ENCODE results near the gene RTEL1.
A peak's percentile ranks its signal among the peaks of the same experiment; 100 is the strongest.

Gene RTEL1

GRCh38 chr20:63641792-63642523 lies 16.2 kb upstream of the RTEL1 start:
- TF ChIP-seq CTCF (IDR thresholded peaks at IDR 0.05; ENCODE audit: insufficient read depth, low read length, missing control alignments), result peak; percentile 27
- no peak for DNase-seq (ENCODE audit: low read depth, low spot score)
- H3K4me3 ChIP-seq (ENCODE audit: low read depth, low read length), result peak overlapping the region; percentile 57
- ChIA-PET CTCF (interaction anchor here (1.1 to 1.6 kb wide), 3 partner anchors 41 to 104 kb away, joined by 3 to 8 read pairs (median 3); partner anchors contain the start of gene PTK6), POLR2A (interaction anchor here (1.1 to 1.5 kb wide), 3 partner anchors 15 to 66 kb away, joined by 3 to 11 read pairs (median 3); partner anchors contain the start of genes ARFRP1, GMEB2 and ZGPAT)

GRCh38 chr20:63642527-63643247 lies 15.4 kb upstream of the RTEL1 start:
- no peak for TF ChIP-seq CTCF (IDR thresholded peaks at IDR 0.05; ENCODE audit: insufficient read depth, low read length, missing control alignments)
- DNase-seq (ENCODE audit: low read depth, low spot score), result no peak
- ChIA-PET POLR2A (interaction anchor here (1.5 kb wide), 1 partner anchor 15 kb away, joined by 11 read pairs; the partner anchor contains the start of gene GMEB2), CTCF (interaction anchor here (1.1 to 1.9 kb wide), 4 partner anchors 9 to 105 kb away, joined by 3 to 8 read pairs (median 4); partner anchors contain the start of gene PTK6)
- H3K4me3 ChIP-seq (ENCODE audit: low read depth, low read length), result no peak overlapping the region; the same call in 1 of the 2 replicates

GRCh38 chr20:63643499-63643898 lies 14.6 kb upstream of the RTEL1 start:
- CTCF ChIA-PET, result interaction anchor here (1.9 kb wide), 1 partner anchor 9 kb away, joined by 4 read pairs; no protein-coding TSS in a partner anchor
- POLR2A ChIA-PET, result interaction anchor here (0.8 kb wide), 1 partner anchor 17 kb away, joined by 3 read pairs; the partner anchor contains the start of gene GMEB2
- DNase-seq (ENCODE audit: low read depth, low spot score), result no peak
- TF ChIP-seq CTCF (IDR thresholded peaks at IDR 0.05; ENCODE audit: insufficient read depth, low read length, missing control alignments), result no peak
- no peak overlapping the region for H3K4me3 ChIP-seq (ENCODE audit: low read depth, low read length)

- no peak for DNase-seq (ENCODE audit: low read depth, low spot score)
- no peak for TF ChIP-seq CTCF (IDR thresholded peaks at IDR 0.05; ENCODE audit: insufficient read depth, low read length, missing control alignments)
- ChIA-PET CTCF (interaction anchor here (1.9 kb wide), 1 partner anchor 8 kb away, joined by 4 read pairs; no protein-coding TSS in a partner anchor), POLR2A (interaction anchor here (0.8 kb wide), 1 partner anchor 17 kb away, joined by 3 read pairs; the partner anchor contains the start of gene GMEB2)
- H3K4me3 ChIP-seq (ENCODE audit: low read depth, low read length), result no peak overlapping the region
Measured at GRCh38 chr20:63643946-63644345, 14.2 kb upstream of the RTEL1 start.

- CTCF ChIA-PET, result no interaction called here
- TF ChIP-seq CTCF (IDR thresholded peaks at IDR 0.05; ENCODE audit: insufficient read depth, low read length, missing control alignments), result no peak
- POLR2A ChIA-PET, result no interaction called here
Measured at GRCh38 chr20:63645218-63645617, 12.9 kb upstream of the RTEL1 start.

GRCh38 chr20:63648190-63648589 lies 9.9 kb upstream of the RTEL1 start:
- no peak for TF ChIP-seq CTCF (IDR thresholded peaks at IDR 0.05; ENCODE audit: insufficient read depth, low read length, missing control alignments)
- no peak for DNase-seq (ENCODE audit: low read depth, low spot score)
- H3K4me3 ChIP-seq (ENCODE audit: low read depth, low read length), result no peak overlapping the region
- ChIA-PET CTCF (no interaction called here), POLR2A (no interaction called here)

More at GRCh38 chr20:63645218-63645617, 12.9 kb upstream of the RTEL1 start:
- H3K4me3 ChIP-seq (ENCODE audit: low read depth, low read length), result no peak overlapping the region
- no peak for DNase-seq (ENCODE audit: low read depth, low spot score)

Measured in AG04449 (cell line).